Peyer's patch (tissue), 4 donors: Measurements from ENCODE around the gene SPATA20. TPM values are rescaled to one million over a fixed set of nuclear protein-coding genes. Genes with fewer than 3 reads are reported as not detected.

Source experiments
- DNase-seq, 3 donors: peaks; one replicate each; pipeline ENCODE4 v3.0.0-alpha.2; 2017 to 2019
- H3K27ac ChIP-seq, 4 donors: fragments of 200-600 bp; sonication (generic); one replicate each; pipeline ENCODE4 v1.5.1; 2016 to 2019
- H3K27me3 ChIP-seq, 2 donors: fragments of 200-600 bp; sonication (generic); one replicate each; pipeline ENCODE4 v1.5.1; 2019
- H3K36me3 ChIP-seq, 3 donors: fragments of 200-600 bp; sonication (generic); one replicate each; pipeline ENCODE4 v1.5.1; 2016 to 2019
- H3K4me1 ChIP-seq, 4 donors: fragments of 200-600 bp; sonication (generic); one replicate each; pipeline ENCODE4 v1.5.1; 2016 to 2019
- H3K4me3 ChIP-seq, 4 donors: fragments of 200-600 bp; sonication (generic); 1 replicate in 3 of 4; 2 replicates in 1 of 4; pipeline ENCODE4 v1.5.1; 2016 to 2019; ENCODE audit warnings: mild to moderate bottlenecking in 1 of 4
- H3K9me3 ChIP-seq, 4 donors: fragments of 200-600 bp; sonication (generic); one replicate each; pipeline ENCODE4 v1.5.1; 2016 to 2019; ENCODE audit warnings: mild to moderate bottlenecking in 1 of 4
- POLR2A ChIP-seq, 2 donors: fragments of 450-650 bp; IDR thresholded peaks; one replicate each; pipeline ENCODE4 v1.5.1; 2017; ENCODE audit warnings: antibody characterized with exemption in 2 of 2, mild to moderate bottlenecking in 2 of 2, moderate library complexity in 2 of 2
- total RNA-seq, 4 donors: library from RNA; depleted of rRNA; stranded (reverse); fragments of >200 nt; gene quantifications; one replicate each; pipeline ENCODE4 v1.1.0, GENCODE V29; 2016
- TF ChIP-seq, protein P1 (sequence below), 6 experiments: fragments of 450-650 bp in 4 of 6; fragments of 200-600 bp in 2 of 6; sonication (generic) in 1 of 6; IDR thresholded peaks; one replicate each; pipeline ENCODE4 v1.5.1; 2017 to 2019; ENCODE audit warnings: antibody characterized with exemption in 6 of 6, mild to moderate bottlenecking in 3 of 6, moderate library complexity in 1 of 6

Gene SPATA20
- total RNA-seq, 4 donors from 2014 or later = 75.1 to 125 (median 110) TPM

DNA sequence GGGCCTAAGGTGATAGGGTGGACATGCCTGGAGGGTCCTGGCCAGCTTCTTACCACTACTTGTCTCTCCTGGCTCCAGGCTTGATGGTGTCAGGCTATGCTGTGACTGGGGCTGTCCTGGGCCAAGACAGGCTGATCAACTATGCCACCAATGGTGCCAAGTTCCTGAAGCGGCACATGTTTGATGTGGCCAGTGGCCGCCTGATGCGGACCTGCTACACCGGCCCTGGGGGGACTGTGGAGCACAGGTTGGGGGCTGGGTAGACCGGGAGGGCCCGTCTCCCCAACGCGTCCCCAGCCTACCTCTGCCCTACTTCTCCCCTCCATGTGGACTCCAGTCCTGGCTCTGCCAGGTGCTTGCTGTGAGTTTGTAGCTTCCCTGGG, 4.5 kb downstream of the SPATA20 start:
- H3K4me1 ChIP-seq = peaks cover 0 to 11% (median 5%) of the 10 kb centered on the region in 4 donors
- H3K36me3 ChIP-seq = peaks cover 0 to 23% (median 0%) of the 10 kb centered on the region in 3 donors
- TF ChIP-seq, protein P1, sequence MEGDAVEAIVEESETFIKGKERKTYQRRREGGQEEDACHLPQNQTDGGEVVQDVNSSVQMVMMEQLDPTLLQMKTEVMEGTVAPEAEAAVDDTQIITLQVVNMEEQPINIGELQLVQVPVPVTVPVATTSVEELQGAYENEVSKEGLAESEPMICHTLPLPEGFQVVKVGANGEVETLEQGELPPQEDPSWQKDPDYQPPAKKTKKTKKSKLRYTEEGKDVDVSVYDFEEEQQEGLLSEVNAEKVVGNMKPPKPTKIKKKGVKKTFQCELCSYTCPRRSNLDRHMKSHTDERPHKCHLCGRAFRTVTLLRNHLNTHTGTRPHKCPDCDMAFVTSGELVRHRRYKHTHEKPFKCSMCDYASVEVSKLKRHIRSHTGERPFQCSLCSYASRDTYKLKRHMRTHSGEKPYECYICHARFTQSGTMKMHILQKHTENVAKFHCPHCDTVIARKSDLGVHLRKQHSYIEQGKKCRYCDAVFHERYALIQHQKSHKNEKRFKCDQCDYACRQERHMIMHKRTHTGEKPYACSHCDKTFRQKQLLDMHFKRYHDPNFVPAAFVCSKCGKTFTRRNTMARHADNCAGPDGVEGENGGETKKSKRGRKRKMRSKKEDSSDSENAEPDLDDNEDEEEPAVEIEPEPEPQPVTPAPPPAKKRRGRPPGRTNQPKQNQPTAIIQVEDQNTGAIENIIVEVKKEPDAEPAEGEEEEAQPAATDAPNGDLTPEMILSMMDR (IDR thresholded peaks at IDR 0.05) = no peak
- no peak for TF ChIP-seq POLR2A (IDR thresholded peaks at IDR 0.05)
- no peak overlapping the region for H3K4me3 ChIP-seq
- no peaks in the 10 kb centered on the region for H3K27me3 ChIP-seq
- H3K27ac ChIP-seq = no peak overlapping the region
- no peak for DNase-seq
- H3K9me3 ChIP-seq = no peaks in the 10 kb centered on the region

DNA sequence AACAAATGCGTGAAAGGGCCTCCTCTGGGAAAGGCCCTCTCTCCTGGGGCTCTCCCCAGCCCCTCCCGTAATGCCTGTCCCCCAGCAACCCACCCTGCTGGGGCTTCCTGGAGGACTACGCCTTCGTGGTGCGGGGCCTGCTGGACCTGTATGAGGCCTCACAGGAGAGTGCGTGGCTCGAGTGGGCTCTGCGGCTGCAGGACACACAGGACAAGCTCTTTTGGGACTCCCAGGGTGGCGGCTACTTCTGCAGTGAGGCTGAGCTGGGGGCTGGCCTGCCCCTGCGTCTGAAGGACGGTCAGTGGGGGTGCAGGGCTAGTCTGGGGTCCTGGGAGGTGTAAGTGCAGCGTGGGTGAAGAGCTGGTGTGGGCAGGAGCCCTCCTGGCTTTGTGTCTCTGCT, 4.9 kb downstream of the SPATA20 start:
- no peak overlapping the region for H3K27ac ChIP-seq

DNA sequence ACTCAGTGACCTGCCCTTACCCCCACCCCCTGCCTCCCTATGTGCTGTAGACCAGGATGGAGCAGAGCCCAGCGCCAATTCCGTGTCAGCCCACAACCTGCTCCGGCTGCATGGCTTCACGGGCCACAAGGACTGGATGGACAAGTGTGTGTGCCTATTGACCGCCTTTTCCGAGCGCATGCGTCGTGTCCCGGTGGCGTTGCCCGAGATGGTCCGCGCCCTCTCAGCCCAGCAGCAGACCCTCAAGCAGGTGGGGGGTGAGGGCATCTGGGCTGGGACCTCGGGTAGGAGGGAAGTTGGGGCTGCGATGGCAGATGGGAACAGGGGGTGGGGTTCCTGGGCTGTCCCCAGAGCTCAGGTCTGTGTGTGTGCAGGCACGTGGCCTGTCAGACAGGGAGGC, 7.2 kb downstream of the SPATA20 start:
- H3K27ac ChIP-seq = no peak overlapping the region
- peaks cover 0 to 23% (median 0%) of the 10 kb centered on the region in 3 donors for H3K36me3 ChIP-seq
- H3K27me3 ChIP-seq = peaks cover 0 to 3% of the 10 kb centered on the region in 2 donors
- no peaks in the 10 kb centered on the region for H3K9me3 ChIP-seq
- peaks cover 0 to 6% (median 5%) of the 10 kb centered on the region in 4 donors for H3K4me1 ChIP-seq
- H3K4me3 ChIP-seq = no peak overlapping the region
- DNase-seq = no peak
- TF ChIP-seq POLR2A (IDR thresholded peaks at IDR 0.05) = no peak
- TF ChIP-seq, protein P1 (IDR thresholded peaks at IDR 0.05) = no peak

More for the DNA sequence above, 4.9 kb downstream of the SPATA20 start:
- peaks cover 0 to 23% (median 0%) of the 10 kb centered on the region in 3 donors for H3K36me3 ChIP-seq
- no peaks in the 10 kb centered on the region for H3K27me3 ChIP-seq
- peaks cover 0 to 11% (median 3%) of the 10 kb centered on the region in 4 donors for H3K4me1 ChIP-seq
- no peak for DNase-seq
- no peaks in the 10 kb centered on the region for H3K9me3 ChIP-seq
- no peak for TF ChIP-seq POLR2A (IDR thresholded peaks at IDR 0.05)
- TF ChIP-seq, protein P1 (IDR thresholded peaks at IDR 0.05) = no peak
- no peak overlapping the region for H3K4me3 ChIP-seq

DNA sequence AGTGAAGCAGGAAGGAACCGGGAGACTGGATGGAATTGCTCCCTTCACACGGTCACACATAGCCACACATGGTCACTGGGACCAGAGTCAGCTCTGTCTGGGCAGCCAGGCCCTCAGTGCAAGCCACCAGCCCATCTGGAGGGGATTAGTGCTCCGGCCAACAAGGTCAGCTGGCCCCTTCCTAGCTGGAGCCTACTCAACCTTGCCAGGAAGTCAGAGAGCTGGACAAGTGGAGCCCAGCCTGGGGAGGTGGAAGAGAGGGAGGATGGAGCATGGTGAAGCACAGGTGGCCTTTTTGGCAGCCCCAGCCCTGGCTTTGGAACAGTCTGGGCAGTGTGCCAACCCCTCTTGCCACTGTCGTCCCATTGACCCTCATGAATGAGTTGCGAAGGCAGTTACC, 9.8 kb downstream of the SPATA20 start:
- TF ChIP-seq, protein P1 (IDR thresholded peaks at IDR 0.05) = no peak
- TF ChIP-seq POLR2A (IDR thresholded peaks at IDR 0.05) = no peak
- Histone ChIP-seq H3K27me3 (peaks cover 0 to 24% of the 10 kb centered on the region in 2 donors), H3K9me3 (no peaks in the 10 kb centered on the region), H3K36me3 (peaks cover 0 to 10% (median 0%) of the 10 kb centered on the region in 3 donors), H3K4me3 (no peak overlapping the region), H3K27ac (no peak overlapping the region), H3K4me1 (peaks cover 0 to 31% (median 28%) of the 10 kb centered on the region in 4 donors)
- no peak for DNase-seq

DNA sequence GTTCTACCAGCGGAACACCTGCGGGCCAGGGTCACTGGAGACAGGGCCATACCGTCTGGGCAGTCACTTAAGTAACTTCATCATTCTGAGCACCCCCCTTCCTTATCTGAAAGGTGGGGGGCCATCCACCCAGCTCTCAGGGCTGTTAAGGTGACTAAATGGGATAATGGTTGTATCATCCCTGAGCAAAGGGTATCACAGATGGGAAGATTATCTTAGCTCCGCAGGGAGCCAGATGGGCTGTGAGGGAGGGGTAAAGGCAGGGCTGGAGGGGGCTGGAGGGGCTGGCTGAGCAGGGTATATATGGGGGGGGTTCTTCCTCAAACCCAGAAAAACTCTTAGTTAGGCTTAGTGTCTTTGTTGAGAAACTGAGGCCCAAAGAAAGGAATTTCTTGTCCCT, 10.7 kb downstream of the SPATA20 start:
- Histone ChIP-seq H3K4me3 (no peak overlapping the region), H3K27ac (no peak overlapping the region), H3K36me3 (peaks cover 0 to 7% (median 0%) of the 10 kb centered on the region in 3 donors), H3K9me3 (no peaks in the 10 kb centered on the region), H3K27me3 (peaks cover 0 to 33% of the 10 kb centered on the region in 2 donors), H3K4me1 (peaks cover 0 to 37% (median 30%) of the 10 kb centered on the region in 4 donors)
- TF ChIP-seq POLR2A (IDR thresholded peaks at IDR 0.05) = no peak
- TF ChIP-seq, protein P1 (IDR thresholded peaks at IDR 0.05) = no peak
- no peak for DNase-seq

DNA sequence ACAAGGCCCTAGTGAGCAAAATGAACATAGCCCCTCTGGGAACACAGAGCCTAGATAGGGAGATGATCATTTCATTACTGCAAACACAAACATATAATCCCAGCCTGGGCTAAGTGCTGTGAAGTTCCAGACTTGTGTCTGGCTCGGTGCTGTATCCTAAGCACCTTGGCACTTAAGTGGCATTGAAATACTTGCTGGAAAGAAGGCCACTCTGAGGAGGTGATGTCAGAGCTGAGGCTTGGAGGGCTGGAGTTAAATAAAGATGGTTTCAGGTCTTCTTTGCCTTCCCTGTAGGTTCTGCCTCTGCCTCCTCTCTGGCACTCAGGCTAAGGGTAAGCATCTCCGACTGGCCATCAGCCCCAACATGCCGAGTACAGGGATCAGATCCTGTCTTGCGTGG, 11.1 kb downstream of the SPATA20 start:
- peaks cover 0 to 37% (median 30%) of the 10 kb centered on the region in 4 donors for H3K4me1 ChIP-seq
- TF ChIP-seq, protein P1 (IDR thresholded peaks at IDR 0.05) = no peak
- TF ChIP-seq POLR2A (IDR thresholded peaks at IDR 0.05) = no peak
- peaks cover 0 to 7% (median 0%) of the 10 kb centered on the region in 3 donors for H3K36me3 ChIP-seq
- peaks cover 0 to 36% of the 10 kb centered on the region in 2 donors for H3K27me3 ChIP-seq
- no peak for DNase-seq
- H3K4me3 ChIP-seq = no peak overlapping the region
- H3K9me3 ChIP-seq = no peaks in the 10 kb centered on the region
- H3K27ac ChIP-seq = no peak overlapping the region
